Mammary epithelial cell (primary cell): Measurements from ENCODE around the gene TAF12.

Source experiments
- CTCF ChIP-seq, 2 donors: IDR thresholded peaks in 1 of 2; conservative IDR thresholded peaks in 1 of 2; 2 replicates each; pipeline ENCODE4 v1.5.1; 2011 to 2012; ENCODE audit warnings: inconsistent platforms in 2 of 2, low read length in 2 of 2, mild to moderate bottlenecking in 2 of 2, control low read depth in 1 of 2, low read depth in 1 of 2; ENCODE audit not compliant: insufficient read depth in 1 of 2; ENCODE audit errors: extremely low read depth in 1 of 2
- EZH2 ChIP-seq: IDR thresholded peaks from 2 replicates; pipeline ENCODE4 v1.6.1; 2012; ENCODE audit warnings: low read length, inconsistent platforms, borderline replicate concordance

DNA sequence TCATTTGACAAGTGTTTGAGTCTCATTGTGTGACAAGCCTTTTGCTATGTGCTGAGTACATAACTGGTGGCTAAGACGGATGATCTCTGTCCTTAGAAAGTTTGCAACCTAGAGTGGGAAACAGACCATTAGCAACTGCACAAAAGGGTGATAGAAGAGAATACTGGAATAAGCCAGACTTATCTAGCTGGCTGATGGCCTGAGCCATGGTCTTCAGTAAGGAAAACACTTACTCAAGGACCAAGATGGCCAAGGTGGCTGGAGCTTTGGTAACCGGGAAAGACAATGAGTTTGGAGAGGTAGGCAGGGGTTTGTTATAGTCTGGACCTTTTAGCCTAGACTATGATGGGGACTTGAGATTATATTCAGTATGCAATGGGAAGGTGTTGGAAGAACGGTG lies 1.6 kb upstream of the TAF12 start:
- TF ChIP-seq CTCF (conservative IDR thresholded peaks at IDR 0.05 in 1 of 2, IDR thresholded peaks at IDR 0.05 in 1 of 2; ENCODE audit: extremely low read depth in 1 of 2, insufficient read depth in 1 of 2, low read depth in 1 of 2, low read length in 2 of 2) (no peak), EZH2 (no peak)
